GM18951 (cell line): ENCODE measurements around the gene SPC25.

Experiments
- POLR2A ChIP-seq: IDR thresholded peaks from 4 replicates; pipeline ENCODE4 v1.6.1; 2011; ENCODE audit warnings: mild to moderate bottlenecking; ENCODE audit not compliant: insufficient read length, insufficient read depth; ENCODE audit errors: extremely low read depth
- in situ Hi-C: fragments of 300-500 bp; cut with MboI; formaldehyde crosslinking; loops from one replicate; pipeline ENCODE4 v1.12.0; 2022; ENCODE audit warnings: low sequenced_read_pairs, mixed read lengths, inconsistent platforms; ENCODE audit not compliant: unreplicated experiment

Gene SPC25

DNA sequence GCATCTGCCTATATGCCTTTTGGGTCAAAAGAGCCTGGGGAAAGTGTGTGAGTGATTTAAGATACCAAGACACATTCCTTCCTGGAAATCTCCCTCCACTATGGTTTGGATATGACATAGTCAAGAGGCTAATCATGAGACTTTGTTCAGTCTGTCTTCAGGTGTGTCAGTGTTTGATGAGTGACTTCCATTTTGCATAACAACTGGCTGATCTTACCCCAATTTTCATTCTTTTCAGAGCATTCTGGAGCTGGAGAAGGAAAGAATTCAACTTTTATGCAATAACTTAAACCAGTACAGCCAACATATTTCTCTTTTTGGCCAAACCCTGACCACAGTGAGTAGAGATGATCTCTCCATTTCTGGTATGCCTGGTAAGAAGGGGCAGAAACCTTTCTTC lies 39.4 kb downstream of the SPC25 start:
- no peak for TF ChIP-seq POLR2A
- in situ Hi-C loops: no loop called here

DNA sequence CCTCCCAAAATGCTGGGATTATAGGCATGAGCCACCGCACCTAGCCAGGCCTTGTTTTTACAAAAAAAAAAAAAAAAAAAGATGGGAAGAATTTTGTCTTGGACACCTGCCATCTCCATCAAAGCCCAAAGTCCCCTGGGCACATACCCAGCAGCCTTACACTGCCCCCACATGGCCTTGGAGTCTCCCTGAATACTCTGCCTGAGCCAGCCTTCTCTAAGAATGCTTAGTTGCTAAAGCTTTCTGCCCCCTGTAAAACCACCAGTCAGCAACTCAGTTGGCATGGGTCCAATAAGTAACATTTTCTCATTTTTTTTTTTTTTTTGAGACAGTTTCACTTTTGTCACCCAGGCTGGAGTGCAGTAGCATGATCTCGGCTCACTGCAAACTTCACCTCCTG lies 40.6 kb downstream of the SPC25 start:
- no peak for TF ChIP-seq POLR2A
- in situ Hi-C loops: no loop called here

DNA sequence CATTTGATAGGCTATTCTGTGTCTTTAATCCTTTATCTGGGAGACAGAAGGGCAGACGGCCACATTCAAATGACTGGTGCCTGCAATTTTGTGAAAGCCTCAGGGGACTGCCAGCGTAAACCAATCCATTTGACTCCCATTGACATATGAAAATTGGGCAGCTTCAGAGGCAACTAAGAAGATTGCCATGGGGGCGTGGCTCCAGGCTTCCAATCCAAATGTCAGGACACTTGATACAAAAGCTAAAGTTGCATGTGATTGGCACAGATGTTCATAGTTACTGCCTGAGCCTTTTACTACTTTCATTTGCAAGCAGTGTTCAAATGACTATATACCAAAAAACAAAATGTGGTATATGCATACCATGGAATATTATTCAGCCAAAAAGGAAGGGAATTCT lies 42.0 kb downstream of the SPC25 start:
- in situ Hi-C loops: no loop called here
- TF ChIP-seq POLR2A: no peak

DNA sequence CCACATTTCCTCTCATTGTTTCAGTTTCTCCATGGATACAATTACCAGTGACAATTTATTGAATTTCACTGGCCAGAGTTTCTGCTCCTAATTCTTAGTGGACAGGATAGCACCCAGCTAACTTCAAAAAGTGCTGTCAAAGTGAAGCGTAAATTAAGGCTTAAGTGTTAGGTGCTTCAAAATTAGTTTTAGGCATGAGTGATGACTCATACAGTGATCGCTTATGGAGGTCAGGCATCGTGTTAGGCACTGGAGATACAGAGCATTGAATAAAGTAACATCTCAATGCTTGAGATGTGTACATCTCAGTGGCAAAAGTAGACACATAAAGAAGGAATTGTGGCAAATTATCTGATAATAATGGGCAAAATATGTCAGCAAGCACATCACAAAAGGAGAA lies 47.0 kb downstream of the SPC25 start:
- in situ Hi-C loops: no loop called here
- TF ChIP-seq POLR2A: no peak

DNA sequence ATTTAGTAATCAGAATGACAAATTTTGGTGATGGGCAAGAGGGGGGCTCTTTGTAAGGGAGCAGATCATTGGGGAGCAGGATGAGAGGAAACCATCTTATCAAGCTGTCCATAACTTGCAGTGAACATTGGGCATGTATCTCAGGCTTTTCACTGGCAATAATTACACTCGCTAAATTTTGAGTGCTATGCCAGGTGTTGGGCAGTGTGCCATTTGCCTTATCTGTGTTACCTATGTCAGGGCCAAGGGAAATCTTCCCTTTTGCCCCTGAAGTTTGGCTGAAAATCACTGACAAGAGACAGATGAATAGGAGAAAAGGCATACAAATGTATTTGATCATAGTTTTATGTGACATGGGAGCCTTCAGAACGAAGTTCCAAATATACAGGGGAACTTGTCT lies 48.8 kb downstream of the SPC25 start:
- in situ Hi-C loops: no loop called here
- TF ChIP-seq POLR2A: no peak

DNA sequence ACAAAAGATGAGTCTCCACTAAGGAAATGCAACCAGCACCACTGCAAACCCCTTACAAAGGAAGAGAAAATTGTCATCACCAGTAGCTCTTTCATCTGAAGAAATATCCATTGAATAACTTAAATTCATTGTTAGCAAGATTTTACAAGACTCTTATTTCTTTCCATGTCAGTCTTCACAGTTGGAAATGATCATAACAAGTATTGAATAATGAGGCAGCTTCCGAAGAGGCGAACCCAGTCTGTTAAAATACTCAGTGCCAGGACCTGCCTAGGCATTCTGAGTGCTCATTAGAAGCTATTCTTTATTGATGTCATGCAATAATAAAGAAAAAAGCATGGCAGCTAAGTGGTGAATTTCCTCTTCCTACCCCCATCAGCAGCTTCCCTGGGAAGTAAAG lies 54.3 kb downstream of the SPC25 start:
- in situ Hi-C loops: no loop called here
- TF ChIP-seq POLR2A: no peak

DNA sequence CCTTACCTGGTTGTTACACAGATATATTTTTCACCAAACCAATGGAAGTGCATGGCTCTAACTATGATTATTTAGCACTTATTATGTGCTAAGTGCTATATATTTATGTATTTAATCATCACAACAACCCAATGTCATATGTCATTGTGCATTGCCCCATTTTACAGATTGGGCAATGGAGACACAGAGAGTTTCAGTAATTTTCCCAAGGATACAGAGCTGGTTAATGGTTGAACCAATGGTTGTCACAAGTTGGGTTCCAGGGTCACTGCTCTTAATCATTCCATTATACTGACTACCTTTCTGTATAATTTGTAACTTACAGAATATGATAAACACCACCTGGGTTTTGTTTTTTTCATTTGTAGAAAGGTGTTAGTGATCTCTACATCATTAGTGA lies 58.6 kb downstream of the SPC25 start:
- no peak for TF ChIP-seq POLR2A
- in situ Hi-C loops: no loop called here

DNA sequence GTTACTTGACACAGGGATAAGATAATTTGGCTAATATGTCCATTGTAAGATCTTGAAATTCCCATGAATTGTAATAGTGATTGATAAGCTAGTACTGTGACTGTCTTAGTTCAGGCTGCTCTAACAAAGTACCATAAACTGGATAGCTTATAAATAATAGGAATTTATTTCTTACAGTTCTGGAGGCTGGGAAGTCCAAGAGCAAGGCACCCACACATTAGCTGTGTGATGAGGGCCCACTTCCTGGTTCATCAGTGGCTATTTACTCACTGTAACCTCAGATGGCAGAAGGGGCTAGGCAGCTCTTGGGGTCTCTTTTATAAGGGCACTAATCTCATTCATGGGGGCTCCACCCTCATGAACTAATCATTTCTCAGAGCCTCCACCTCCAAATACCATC lies 59.3 kb downstream of the SPC25 start:
- no peak for TF ChIP-seq POLR2A
- in situ Hi-C loops: no loop called here

DNA sequence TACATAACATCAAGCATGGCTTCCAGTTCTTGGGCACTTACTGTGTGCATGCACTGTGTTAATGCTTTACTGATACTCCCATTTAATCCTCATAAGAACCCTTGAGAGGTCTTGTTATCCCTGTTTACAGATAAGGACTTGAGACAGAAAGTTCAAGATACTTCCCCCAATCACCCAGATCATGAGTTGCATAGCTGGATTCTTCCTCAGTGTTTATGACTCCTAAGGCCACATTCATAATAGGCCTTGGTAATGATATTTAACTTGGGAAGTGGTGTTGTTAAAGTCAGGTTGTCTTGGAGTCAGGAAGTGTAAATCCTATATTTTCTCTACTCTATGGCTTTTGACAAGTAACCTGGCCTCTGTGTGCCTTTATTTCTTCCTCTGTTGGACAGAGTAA lies 65.1 kb downstream of the SPC25 start:
- no peak for TF ChIP-seq POLR2A
- in situ Hi-C loops: no loop called here

DNA sequence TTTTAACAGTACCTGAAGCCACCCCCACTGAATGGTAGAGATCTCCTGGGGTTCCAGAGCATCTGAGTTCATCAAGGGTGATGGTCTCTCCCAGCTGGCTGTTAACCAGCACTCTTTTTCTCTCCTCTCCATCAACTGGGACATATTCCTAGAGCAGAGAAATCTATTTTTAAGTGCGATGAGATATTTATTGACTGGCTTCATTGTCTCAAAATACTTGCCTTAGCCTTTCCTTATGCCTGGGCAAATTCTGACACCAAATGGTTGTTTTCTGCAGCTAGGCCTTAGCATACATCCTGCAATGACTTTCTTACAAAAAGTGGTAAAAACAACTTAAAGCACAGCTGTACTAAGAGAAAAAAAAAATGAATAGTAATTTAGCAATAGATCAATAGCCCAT lies 68.2 kb downstream of the SPC25 start:
- no peak for TF ChIP-seq POLR2A
- in situ Hi-C loops: no loop called here

DNA sequence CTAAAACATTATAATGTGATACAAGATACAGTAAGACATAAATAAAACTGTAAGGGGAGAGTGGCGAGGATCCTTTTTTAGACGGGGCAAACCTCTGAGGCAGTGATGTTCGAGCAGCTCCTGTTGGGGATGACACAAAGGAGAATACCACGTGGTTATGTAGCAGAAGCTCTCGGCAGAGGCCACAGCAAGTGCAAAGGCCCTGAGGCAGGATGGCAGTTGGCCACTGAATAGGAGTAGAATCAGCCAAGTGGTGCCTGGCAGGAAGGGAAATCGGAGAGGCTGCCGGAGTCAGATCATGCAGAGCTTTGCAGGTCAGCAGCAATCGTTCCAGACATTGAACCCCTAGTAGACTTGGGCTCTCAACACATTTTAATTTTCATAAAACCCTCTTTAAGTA lies 68.7 kb downstream of the SPC25 start:
- in situ Hi-C loops: no loop called here
- TF ChIP-seq POLR2A: no peak
